ENCODE results near the gene SNCA.

Gene SNCA

DNA sequence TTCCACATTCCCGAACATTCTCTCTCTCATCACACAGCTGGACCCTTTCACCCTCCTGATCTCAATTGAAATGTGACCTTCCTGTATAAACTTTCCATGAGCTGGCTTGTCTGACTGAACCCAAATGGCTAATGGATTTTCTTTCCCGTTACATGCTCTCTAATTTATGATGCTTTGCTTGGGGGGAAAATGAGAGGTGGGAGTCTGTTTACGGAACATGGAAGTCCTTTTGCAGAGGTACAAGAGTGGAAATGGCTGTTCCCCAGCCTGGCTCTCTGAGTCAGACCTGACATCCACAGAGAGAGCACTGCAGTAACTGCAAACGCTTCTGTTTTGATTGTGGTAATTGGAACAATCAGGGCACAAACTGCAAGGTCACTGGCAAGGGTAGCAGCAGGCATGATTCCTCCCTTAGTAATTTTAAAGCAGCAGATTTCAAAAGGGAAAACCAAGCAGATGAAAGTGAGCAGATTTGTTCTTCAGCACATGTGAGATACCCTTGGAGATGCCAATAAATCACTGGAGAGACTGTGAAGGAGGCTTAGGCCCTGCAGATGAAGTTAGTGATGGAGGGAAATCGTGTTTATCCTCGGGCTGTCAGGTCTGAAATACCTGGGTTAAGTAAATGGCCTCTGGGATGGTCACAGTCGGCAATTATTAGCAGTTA, 83.9 kb downstream of the SNCA start:
- ATAC-seq = no peak

GRCh38 chr4:89751416-89751815, 85.5 kb downstream of the SNCA start:
- no peak for ATAC-seq

DNA sequence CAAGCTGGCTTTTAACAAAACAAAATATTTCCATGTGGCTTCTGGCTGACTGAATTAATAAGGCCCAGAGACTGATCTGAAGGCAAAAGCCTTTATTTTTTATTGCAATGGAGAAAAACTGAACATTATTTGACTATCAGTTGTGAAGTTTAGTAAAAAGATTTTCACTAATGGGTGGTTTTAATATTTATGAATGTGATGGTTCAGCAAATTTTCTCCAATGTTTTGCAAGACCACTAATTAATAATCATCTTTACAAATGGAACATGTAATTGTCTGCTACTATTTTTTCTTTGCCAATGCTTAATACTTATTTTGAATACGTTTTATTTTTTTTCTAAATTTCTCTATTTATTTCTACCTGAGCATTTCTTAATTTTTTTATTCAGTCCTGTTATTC, 90.6 kb downstream of the SNCA start:
- ATAC-seq = no peak

DNA sequence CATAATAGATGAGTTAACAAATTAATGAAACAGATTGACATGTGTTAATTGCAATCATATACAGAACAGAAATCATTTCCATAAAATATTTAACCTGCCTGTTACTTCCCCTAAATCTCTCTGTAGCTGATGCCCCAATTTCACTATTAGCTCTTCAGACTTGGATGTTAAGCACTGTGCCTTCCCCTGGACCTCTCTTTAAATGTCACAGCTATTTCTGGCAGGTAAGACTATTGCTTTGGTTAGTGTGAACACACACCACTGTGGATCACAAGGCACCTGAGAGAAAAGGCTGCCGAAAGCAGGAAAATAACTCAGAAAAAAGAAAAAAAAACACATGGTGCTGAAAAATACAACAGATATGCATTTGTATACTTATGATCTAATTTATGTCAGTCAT, 91.3 kb downstream of the SNCA start:
- ATAC-seq = no peak

GRCh38 chr4:89744914-89745313, 92.0 kb downstream of the SNCA start:
- ATAC-seq = no peak

DNA sequence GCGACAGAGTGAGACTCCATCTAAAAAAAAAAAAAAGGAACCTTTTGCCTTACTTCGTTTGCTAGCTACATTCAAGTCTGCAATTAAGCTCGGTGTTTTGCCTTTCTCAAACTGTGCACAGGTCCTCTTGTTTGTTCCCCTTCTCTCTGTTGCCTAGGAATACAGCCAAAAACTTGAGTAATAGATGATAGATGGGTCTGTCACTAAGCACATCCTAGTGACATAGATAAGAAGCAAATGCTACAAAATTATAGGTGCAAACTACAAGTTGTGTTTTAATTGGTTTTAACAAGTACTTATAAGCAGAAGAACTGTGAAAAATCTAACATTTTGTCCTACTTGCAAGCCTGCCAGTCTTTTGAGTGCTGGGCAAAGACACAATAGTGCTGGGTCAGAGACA, 95.2 kb downstream of the SNCA start:
- ATAC-seq = no peak

- no peak for ATAC-seq
Observed at GRCh38 chr4:89739311-89739988, 97.5 kb downstream of the SNCA start.

- ATAC-seq = no peak
Observed at GRCh38 chr4:89737888-89738287, 99.1 kb downstream of the SNCA start.

GRCh38 chr4:89733946-89734345, 103.0 kb downstream of the SNCA start:
- no peak for ATAC-seq

DNA sequence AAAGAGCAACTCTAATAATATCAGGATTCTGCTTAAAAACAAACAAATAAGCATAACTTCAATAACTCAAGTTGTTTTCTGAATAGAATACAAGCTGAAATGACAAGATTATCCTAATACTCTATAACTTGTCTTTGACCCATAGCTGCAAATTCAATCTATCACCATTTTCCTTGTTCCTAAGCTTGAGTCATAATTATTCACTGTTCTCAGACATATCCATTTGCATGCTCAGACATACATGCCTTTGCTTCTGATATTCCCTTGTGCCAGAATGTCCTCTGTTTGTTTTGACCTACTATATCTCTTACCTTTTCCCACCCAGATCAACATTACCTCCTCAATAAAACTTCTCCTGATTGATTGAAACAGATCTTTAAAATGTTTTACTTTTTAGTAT, 109.7 kb downstream of the SNCA start:
- no peak for ATAC-seq

- no peak for ATAC-seq
Observed at GRCh38 chr4:89725268-89725667, 111.7 kb downstream of the SNCA start.

DNA sequence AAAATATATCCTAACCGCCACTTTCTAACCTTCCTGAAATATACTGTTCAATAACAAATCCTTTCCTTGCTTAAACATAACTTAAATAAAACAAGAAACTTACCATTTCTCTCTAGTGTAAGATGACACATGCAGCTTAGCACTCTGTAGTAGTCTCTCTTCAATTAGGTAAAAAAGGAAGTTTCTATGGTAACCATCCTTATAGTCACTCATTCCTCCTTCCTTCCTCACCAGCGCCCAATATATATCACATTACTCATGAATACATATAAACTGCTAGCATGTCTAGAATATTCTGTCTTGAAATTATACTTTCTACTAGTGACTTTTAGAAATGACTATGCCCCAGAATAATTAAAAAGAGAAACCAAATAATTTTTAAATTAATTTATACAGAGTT, 112.2 kb downstream of the SNCA start:
- ATAC-seq = no peak

DNA sequence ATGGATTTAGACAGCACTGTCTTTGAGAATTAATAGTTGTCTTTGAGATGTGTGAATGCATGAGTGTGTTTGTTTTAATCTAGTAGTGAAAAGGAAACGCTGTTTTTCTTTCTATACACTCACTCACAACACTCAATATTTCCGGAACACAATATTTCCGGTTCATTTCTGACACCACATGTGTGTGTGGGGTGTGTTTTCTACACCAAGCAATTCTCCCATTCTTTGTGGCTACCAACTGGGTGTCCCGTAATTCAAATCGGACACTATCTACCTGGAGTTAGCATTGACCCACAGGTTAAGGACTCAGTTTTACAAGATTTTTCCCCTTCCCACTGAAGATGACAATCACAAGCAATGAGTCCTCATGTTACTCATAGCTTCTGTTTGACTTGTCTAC, 113.9 kb downstream of the SNCA start:
- no peak for ATAC-seq

- ATAC-seq = no peak
Observed at GRCh38 chr4:89722517-89722916, 114.4 kb downstream of the SNCA start.

GRCh38 chr4:89720981-89721380, 116.0 kb downstream of the SNCA start:
- no peak for ATAC-seq

DNA sequence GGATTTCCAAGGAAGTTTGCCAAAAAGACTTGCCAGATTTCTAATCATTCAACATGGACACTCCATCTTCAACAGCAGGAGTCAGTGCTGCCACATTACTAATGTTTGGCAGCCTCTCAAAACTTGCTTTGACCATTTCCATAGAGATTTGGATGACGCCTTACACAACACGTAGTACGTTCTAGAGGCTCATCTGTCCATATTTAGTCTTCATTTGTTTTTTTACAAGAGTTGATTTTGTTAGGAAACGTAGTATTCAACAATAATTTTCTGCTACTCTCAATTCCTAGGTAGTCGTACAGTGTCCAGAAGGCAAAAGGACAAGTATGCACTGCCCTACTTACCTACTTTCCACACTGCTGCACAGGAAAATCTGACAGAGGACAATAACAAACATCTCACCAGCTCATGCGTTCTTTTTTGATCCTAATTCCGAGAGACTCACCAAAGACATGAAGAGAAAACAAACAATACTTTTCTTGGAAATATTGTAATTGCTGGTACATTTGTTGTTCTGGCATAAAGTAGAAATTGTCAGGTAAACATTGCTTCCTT, 117.3 kb downstream of the SNCA start:
- ATAC-seq = no peak

DNA sequence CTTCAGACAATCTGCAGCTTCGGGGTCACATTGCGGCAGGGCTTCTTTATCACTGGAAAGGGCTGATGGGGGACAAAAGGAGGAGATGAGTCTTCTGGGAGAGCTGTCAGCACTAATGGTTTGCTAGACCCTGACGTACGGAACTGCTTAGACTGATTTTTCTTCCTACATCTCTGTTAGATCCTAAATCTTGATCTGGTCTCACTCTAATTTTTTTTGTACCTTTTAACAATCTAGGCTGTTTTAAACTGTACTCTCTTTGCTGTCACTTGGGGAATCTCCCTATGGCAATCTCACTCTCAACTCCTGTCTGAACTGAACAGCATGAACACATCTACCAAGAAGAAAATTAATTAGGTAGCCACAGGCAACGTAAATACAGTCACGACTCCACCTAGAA, 120.1 kb downstream of the SNCA start:
- no peak for ATAC-seq

DNA sequence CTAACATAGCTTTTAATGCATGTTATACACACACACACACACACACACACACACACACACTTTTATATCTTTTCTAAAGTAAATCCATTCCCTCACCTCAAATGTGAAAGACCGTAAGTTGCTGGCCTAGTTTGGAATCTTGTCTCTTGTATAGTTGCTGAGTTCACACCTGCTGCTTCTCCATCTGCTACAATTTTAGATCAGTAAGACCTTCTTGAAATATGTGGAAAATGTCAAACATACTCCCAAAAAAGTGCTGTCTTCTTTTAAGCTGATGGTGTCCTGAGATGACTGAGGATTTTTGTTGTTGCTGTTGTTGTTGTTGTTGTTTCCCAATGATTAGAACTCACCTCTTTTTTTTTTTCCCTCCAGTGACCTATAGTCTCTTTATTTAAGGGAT, 121.3 kb downstream of the SNCA start:
- no peak for ATAC-seq

DNA sequence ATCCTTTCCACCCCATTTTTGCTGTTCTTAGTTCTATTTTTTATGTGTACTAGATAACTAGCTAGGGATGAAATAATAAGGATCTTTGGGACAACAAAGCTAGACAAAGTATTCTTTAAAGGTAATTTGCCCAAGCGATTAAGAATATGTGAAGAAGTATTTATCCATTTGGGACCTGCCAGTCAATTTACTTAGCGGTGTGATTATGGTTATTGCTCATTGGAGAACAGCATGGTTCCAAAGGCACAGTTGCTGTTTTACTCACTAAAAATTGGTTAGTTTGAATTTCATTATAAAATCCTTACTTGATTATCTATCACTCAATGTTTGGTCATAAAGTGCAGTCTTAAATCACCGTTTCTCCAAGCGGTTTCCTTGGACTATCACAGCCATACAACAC, 124.1 kb downstream of the SNCA start:
- ATAC-seq = no peak

DNA sequence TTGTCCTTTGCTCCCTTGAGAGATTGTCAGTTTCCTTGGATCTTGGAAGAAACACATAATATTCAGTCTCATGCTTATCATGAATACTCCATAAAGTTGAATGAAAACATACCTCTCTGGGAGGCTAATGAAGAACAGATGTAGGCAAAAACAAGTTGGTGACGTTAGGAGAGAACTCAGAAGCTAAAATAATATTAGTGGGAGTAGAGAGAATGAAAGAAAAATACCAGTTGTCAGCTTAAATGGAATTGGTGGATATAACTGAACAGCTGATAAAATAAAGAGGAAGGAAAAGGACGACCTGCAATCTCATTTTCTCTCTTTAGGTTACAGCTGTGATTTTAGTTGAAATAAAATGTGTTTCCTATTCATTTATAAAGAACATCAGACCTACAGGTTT, 124.8 kb downstream of the SNCA start:
- ATAC-seq = no peak

- ATAC-seq = no peak
Observed at GRCh38 chr4:89708903-89709421, 128.0 kb downstream of the SNCA start.

DNA sequence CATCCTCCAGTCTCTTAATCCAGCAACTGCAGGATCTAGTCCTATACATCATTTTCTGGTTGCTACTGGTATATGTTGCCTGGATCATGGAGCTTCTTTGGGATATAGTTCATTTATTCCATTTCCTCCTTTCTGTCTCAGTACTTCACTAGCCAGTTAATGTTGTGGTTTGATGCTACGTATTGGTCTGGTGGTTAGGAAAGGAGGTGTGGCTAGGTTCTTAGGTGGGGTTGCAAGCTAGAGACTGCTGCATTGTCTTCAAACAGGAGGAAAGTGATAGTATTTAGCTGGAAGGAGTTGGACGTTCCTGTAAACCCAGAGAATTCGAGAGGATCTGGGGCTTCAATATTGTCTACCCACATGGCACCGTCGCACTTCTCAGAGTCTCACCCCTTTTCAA, 129.5 kb downstream of the SNCA start:
- no peak for ATAC-seq

DNA sequence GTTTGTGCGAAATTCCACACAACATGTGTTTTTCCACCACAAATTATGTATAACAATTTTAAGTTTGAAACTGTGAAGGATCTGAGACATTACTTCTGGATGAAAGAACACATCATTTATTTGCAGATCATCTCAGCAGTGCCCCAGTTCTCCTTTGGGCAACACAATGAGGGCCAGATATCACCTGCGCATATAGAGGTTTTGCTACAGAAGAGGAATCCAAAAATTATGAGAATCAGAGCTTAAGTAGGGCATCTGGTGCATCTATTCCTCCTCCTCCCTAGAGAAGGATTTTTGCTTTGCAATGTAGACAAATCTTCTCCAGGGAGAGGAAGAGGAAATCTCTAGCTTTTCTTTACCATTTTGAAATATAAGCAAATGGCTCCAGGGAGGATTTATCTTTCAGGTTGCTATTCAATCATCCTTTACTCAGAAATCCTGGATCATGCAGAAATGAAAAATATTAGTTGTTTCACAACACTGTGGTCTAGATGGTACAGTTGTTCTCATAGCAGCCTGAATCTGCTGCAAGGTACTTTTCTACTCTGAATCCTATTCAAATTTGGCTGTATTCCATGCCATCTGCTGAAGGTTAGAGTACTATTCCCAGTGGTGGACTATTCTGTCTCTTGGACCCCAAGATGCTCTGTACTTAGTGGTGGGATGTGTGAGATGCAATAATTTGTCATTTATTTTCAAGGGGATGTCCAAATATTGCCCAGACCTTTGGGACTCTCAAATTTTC, 132.1 kb downstream of the SNCA start:
- no peak for ATAC-seq
